Measurements from ENCODE around the gene WDFY2. TPM values are rescaled to one million over a fixed set of nuclear protein-coding genes. Genes with fewer than 3 reads are reported as not detected.

Gene WDFY2
- total RNA-seq, 2 donors from 2014 or later, result 2.7 to 3.3 TPM

- TF ChIP-seq CTCF (IDR thresholded peaks at IDR 0.05), result no peak
- Histone ChIP-seq H3K4me3 (no peak overlapping the region), H3K27ac (no peak overlapping the region), H3K4me1 (no peaks in the 10 kb centered on the region), H3K9ac (ENCODE audit: low read depth in 2 of 2, low read length in 2 of 2) (no peak overlapping the region), H3K36me3 (no peaks in the 10 kb centered on the region), H3K9me3 (no peaks in the 10 kb centered on the region), H3K27me3 (no peaks in the 10 kb centered on the region)
- no peak for DNase-seq
- intact Hi-C loops (cut with DNase I), result no loop called here
These were observed 154.9 kb downstream of the WDFY2 start for GRCh38 chr13:51739027-51739764.

GRCh38 chr13:51740698-51741097 is 156.4 kb downstream of the WDFY2 start:
- H3K4me1 ChIP-seq, result no peaks in the 10 kb centered on the region
- no peak overlapping the region for H3K9ac ChIP-seq (ENCODE audit: low read depth in 2 of 2, low read length in 2 of 2)
- intact Hi-C loops (cut with DNase I), result no loop called here
- TF ChIP-seq CTCF (IDR thresholded peaks at IDR 0.05), result no peak
- H3K27me3 ChIP-seq, result no peaks in the 10 kb centered on the region
- no peak overlapping the region for H3K27ac ChIP-seq
- DNase-seq, result no peak
- no peaks in the 10 kb centered on the region for H3K36me3 ChIP-seq
- H3K4me3 ChIP-seq, result no peak overlapping the region
- no peaks in the 10 kb centered on the region for H3K9me3 ChIP-seq

- no peak overlapping the region for H3K27ac ChIP-seq
- no peak overlapping the region for H3K4me3 ChIP-seq
- no peaks in the 10 kb centered on the region for H3K36me3 ChIP-seq
- H3K4me1 ChIP-seq, result no peaks in the 10 kb centered on the region
- intact Hi-C loops (cut with DNase I), result no loop called here
- no peak for DNase-seq
- H3K9me3 ChIP-seq, result no peaks in the 10 kb centered on the region
- no peaks in the 10 kb centered on the region for H3K27me3 ChIP-seq
- no peak overlapping the region for H3K9ac ChIP-seq (ENCODE audit: low read depth in 2 of 2, low read length in 2 of 2)
- TF ChIP-seq CTCF (IDR thresholded peaks at IDR 0.05), result no peak
These were observed 157.8 kb downstream of the WDFY2 start for GRCh38 chr13:51742031-51742430.

- H3K4me3 ChIP-seq, result no peak overlapping the region
- H3K9me3 ChIP-seq, result no peaks in the 10 kb centered on the region
- no peaks in the 10 kb centered on the region for H3K4me1 ChIP-seq
- H3K9ac ChIP-seq (ENCODE audit: low read depth in 2 of 2, low read length in 2 of 2), result no peak overlapping the region
- no peaks in the 10 kb centered on the region for H3K36me3 ChIP-seq
- DNase-seq, result no peak
- intact Hi-C loops (cut with DNase I), result no loop called here
- H3K27me3 ChIP-seq, result no peaks in the 10 kb centered on the region
- H3K27ac ChIP-seq, result no peak overlapping the region
- TF ChIP-seq CTCF (IDR thresholded peaks at IDR 0.05), result no peak
These were observed 158.3 kb downstream of the WDFY2 start for GRCh38 chr13:51742611-51743010.

GRCh38 chr13:51745243-51745642 is 161.0 kb downstream of the WDFY2 start:
- Histone ChIP-seq H3K4me1 (no peaks in the 10 kb centered on the region), H3K9me3 (no peaks in the 10 kb centered on the region), H3K36me3 (no peaks in the 10 kb centered on the region), H3K27ac (no peak overlapping the region), H3K4me3 (no peak overlapping the region), H3K9ac (ENCODE audit: low read depth in 2 of 2, low read length in 2 of 2) (no peak overlapping the region), H3K27me3 (no peaks in the 10 kb centered on the region)
- TF ChIP-seq CTCF (IDR thresholded peaks at IDR 0.05), result no peak
- DNase-seq, result no peak
- intact Hi-C loops (cut with DNase I), result no loop called here
